Activated CD8-positive, alpha-beta T cell treated with anti-CD3 and anti-CD28 coated beads for 36 hours (primary cell): ENCODE data around the gene TRIO. TPM values are rescaled to one million over a fixed set of nuclear protein-coding genes. Genes with fewer than 3 reads are reported as not detected.

Source experiments
- ATAC-seq: fragments of 200-7000 bp; cut with Tn5 transposase; one replicate; pipeline ENCODE4 v1.10.0; 2021; ENCODE audit warnings: mild to moderate bottlenecking, moderate library complexity
- CTCF ChIA-PET: fragments of 350-600 bp; sonication (Branson Sonifier 250); formaldehyde crosslinking; loops from one replicate; lab custom pipeline; 2021; ENCODE audit warnings: antibody characterized with exemption; lab: Charles Lee
- POLR2A ChIA-PET: fragments of 350-600 bp; sonication (Branson Sonifier 250); formaldehyde crosslinking; loops from one replicate; lab custom pipeline; 2021; ENCODE audit warnings: antibody characterized with exemption; lab: Charles Lee
- DNase-seq: peaks from one replicate; pipeline ENCODE4 v3.0.0-alpha.2; 2020
- H3K27ac Mint-ChIP-seq: one replicate; pipeline ENCODE4 v1.8.0; 2021; ENCODE audit warnings: mild to moderate bottlenecking, mixed read lengths
- H3K27me3 Mint-ChIP-seq: one replicate; pipeline ENCODE4 v1.8.0; 2021; ENCODE audit warnings: mixed read lengths
- H3K36me3 Mint-ChIP-seq: one replicate; pipeline ENCODE4 v1.8.0; 2021; ENCODE audit warnings: low read depth, mixed read lengths
- H3K4me1 Mint-ChIP-seq: one replicate; pipeline ENCODE4 v1.8.0; 2021; ENCODE audit warnings: low read depth, mixed read lengths
- H3K4me3 Mint-ChIP-seq: one replicate; pipeline ENCODE4 v1.8.0; 2021; ENCODE audit warnings: mild to moderate bottlenecking, moderate library complexity, mixed read lengths
- H3K9me3 Mint-ChIP-seq: one replicate; pipeline ENCODE4 v1.8.0; 2021; ENCODE audit warnings: mixed read lengths
- CTCF ChIP-seq: fragments of 200-600 bp; IDR thresholded peaks from one replicate; pipeline ENCODE4 v1.8.0; 2022; ENCODE audit warnings: antibody characterized with exemption, mild to moderate bottlenecking
- intact Hi-C: fragments of 100-400 bp; cut with micrococcal nuclease; formaldehyde crosslinking; loops from one replicate; pipeline ENCODE4 v1.10.0; 2022
- total RNA-seq, 2 experiments: library from RNA; stranded (reverse); gene quantifications; one replicate each; pipeline ENCODE4 v1.2.3, GENCODE V29; 2021

The TRIO gene
- total RNA-seq, 2 experiments from 2014 or later, result 11.4 to 11.5 TPM

GRCh38 chr5:14557203-14557770 is 414.1 kb downstream of the TRIO start:
- CTCF ChIA-PET, result interaction anchor here (1.4 kb wide), 1 partner anchor 92 kb away, joined by 3 read pairs; no protein-coding TSS in a partner anchor
- no peaks in the 10 kb centered on the region for H3K27me3 Mint-ChIP-seq

GRCh38 chr5:14557791-14558415 is 414.8 kb downstream of the TRIO start:
- TF ChIP-seq CTCF, result no peak
- DNase-seq, result no peak
- peaks cover 8% of the 10 kb centered on the region for H3K9me3 Mint-ChIP-seq
- peaks cover 3% of the 10 kb centered on the region for H3K36me3 Mint-ChIP-seq
- no peak overlapping the region for H3K4me3 Mint-ChIP-seq
- H3K4me1 Mint-ChIP-seq, result peaks cover 21% of the 10 kb centered on the region
- ChIA-PET POLR2A (no interaction called here), CTCF (interaction anchor here (1.0 to 1.4 kb wide), 2 partner anchors 24 to 91 kb away, joined by 3 read pairs; no protein-coding TSS in a partner anchor)
- no peak for ATAC-seq
- intact Hi-C loops, result no loop called here
- H3K27ac Mint-ChIP-seq, result no peak overlapping the region
- no peaks in the 10 kb centered on the region for H3K27me3 Mint-ChIP-seq

More at GRCh38 chr5:14557203-14557770, 414.1 kb downstream of the TRIO start:
- no peak for TF ChIP-seq CTCF
- peaks cover 8% of the 10 kb centered on the region for H3K9me3 Mint-ChIP-seq
- ATAC-seq, result no peak
- peaks cover 21% of the 10 kb centered on the region for H3K4me1 Mint-ChIP-seq
- POLR2A ChIA-PET, result no interaction called here
- no peak for DNase-seq
- intact Hi-C loops, result no loop called here
- no peak overlapping the region for H3K4me3 Mint-ChIP-seq
- H3K27ac Mint-ChIP-seq, result no peak overlapping the region
- peaks cover 3% of the 10 kb centered on the region for H3K36me3 Mint-ChIP-seq

Other genes starting within 250 kb of the TRIO start
- not detected for gene DNAH5, start 198.7 kb upstream of the TRIO start, total RNA-seq